HG03575 (cell line): ENCODE data around the gene MOCS3.

Source experiments
- ATAC-seq: cut with Tn5 transposase; IDR thresholded peaks from one replicate; pipeline ENCODE4 v1.9.1; 2021; ENCODE audit not compliant: unreplicated experiment, insufficient number of reproducible peaks, low FRiP score; ENCODE audit errors: extremely low read depth

MOCS3 gene

GRCh38 chr20:50958615-50959542 is at the start of gene MOCS3:
Gene MOCS3 (plus strand): TSS chr20:50958818. CDS start chr20:50958843, 25 bp downstream.
- no peak for ATAC-seq

- no peak for ATAC-seq
Measured at GRCh38 chr20:50909413-50909812, 49.2 kb upstream of the MOCS3 start.

GRCh38 chr20:50911030-50911429 is 47.6 kb upstream of the MOCS3 start:
- ATAC-seq: no peak

GRCh38 chr20:50911716-50912115 is 46.9 kb upstream of the MOCS3 start:
- no peak for ATAC-seq

- ATAC-seq: no peak
Measured at GRCh38 chr20:50913690-50914375, 44.8 kb upstream of the MOCS3 start.

- no peak for ATAC-seq
Measured at GRCh38 chr20:50915424-50915823, 43.2 kb upstream of the MOCS3 start.

GRCh38 chr20:50916257-50916656 is 42.4 kb upstream of the MOCS3 start:
- ATAC-seq: no peak

GRCh38 chr20:50916934-50917333 is 41.7 kb upstream of the MOCS3 start:
- no peak for ATAC-seq

- ATAC-seq: no peak
Measured at GRCh38 chr20:50918403-50918802, 40.2 kb upstream of the MOCS3 start.

GRCh38 chr20:50919567-50919966 is 39.1 kb upstream of the MOCS3 start:
- no peak for ATAC-seq

- ATAC-seq: no peak
Measured at GRCh38 chr20:50920997-50921396, 37.6 kb upstream of the MOCS3 start.

- no peak for ATAC-seq
Measured at GRCh38 chr20:50921803-50922501, 36.7 kb upstream of the MOCS3 start.

GRCh38 chr20:50924261-50924920 is 34.2 kb upstream of the MOCS3 start:
- no peak for ATAC-seq

GRCh38 chr20:50926530-50926929 is 32.1 kb upstream of the MOCS3 start:
- ATAC-seq: no peak

GRCh38 chr20:50928469-50928868 is 30.1 kb upstream of the MOCS3 start:
- no peak for ATAC-seq

GRCh38 chr20:50929299-50930138 is 29.1 kb upstream of the MOCS3 start:
- ATAC-seq: peak; percentile 33

- ATAC-seq: no peak
Measured at GRCh38 chr20:50930139-50930975, 28.3 kb upstream of the MOCS3 start.

- ATAC-seq: no peak
Measured at GRCh38 chr20:50930976-50931305, 27.7 kb upstream of the MOCS3 start.
